ENCODE results near the gene DGKD.

GRCh38 chr2:233448220-233448559 lies 93.9 kb downstream of the DGKD start:
- TF ChIP-seq POU6F1 (CRISPR knock-in tag; IDR thresholded peaks at IDR 0.05; ENCODE audit: borderline replicate concordance, low read depth) (no peak), CREB5 (CRISPR knock-in tag; IDR thresholded peaks at IDR 0.05; ENCODE audit: low read depth) (no peak)

All from SK-N-SH treated with all-trans-retinoic acid at 6 μM for 48 hours (cell line).